ENCODE measurements around the gene DENND2A.

DNA sequence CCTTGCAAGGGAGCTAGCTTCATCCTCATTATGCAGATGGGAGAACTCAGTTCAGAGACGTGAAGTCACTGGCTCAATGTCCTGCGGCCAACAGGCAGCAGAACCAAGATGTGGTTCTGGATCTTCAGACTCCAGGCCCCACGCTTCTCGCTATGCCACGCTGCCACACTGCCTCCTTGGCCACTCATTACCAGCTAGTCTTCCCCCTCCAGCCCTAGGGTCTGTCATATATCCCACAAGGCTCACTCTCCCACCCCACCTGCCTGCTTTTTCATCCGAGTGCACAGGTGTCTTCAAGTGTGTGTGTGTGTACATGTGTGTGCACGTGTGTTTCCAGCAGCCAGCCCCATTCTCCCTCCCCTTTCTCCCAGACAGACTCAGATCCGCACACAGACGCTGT, 53.4 kb downstream of the DENND2A start:
- TF ChIP-seq CTCF (IDR thresholded peaks at IDR 0.05; ENCODE audit: insufficient read depth, low read length) (no peak), POLR2AphosphoS5 (IDR thresholded peaks at IDR 0.05; ENCODE audit: low read depth) (no peak), SPI1 (IDR thresholded peaks at IDR 0.05; ENCODE audit: borderline replicate concordance, low read depth) (no peak)

Data from HL-60 (cell line).